Panc1 (cell line): ENCODE data around the gene PRR5L.

Experiments used
- CTCF ChIP-seq: fragments of 450-650 bp; IDR thresholded peaks from 2 replicates; pipeline ENCODE4 v1.5.1; 2017; ENCODE audit warnings: mild to moderate bottlenecking
- POLR2AphosphoS5 ChIP-seq: IDR thresholded peaks from 2 replicates; pipeline ENCODE4 v1.6.1; 2012; ENCODE audit warnings: mild to moderate bottlenecking, low read depth, low read length, moderate library complexity
- REST ChIP-seq, 2 experiments: IDR thresholded peaks; 2 replicates each; pipeline ENCODE4 v1.6.1; 2011 to 2012; ENCODE audit warnings: low read depth in 2 of 2, control low read depth in 1 of 2, low read length in 1 of 2, mild to moderate bottlenecking in 1 of 2, moderate library complexity in 1 of 2; ENCODE audit not compliant: insufficient read depth in 1 of 2
- SIN3A ChIP-seq: IDR thresholded peaks from 2 replicates; pipeline ENCODE4 v1.6.1; 2012; ENCODE audit warnings: low read depth, mild to moderate bottlenecking, low read length, moderate library complexity, borderline replicate concordance; ENCODE audit not compliant: insufficient read depth

- TF ChIP-seq CTCF (no peak), REST (IDR thresholded peaks at IDR 0.05; ENCODE audit: insufficient read depth in 1 of 2, low read depth in 2 of 2, low read length in 1 of 2) (no peak), POLR2AphosphoS5 (no peak), SIN3A (no peak)
Observed at GRCh38 chr11:36436064-36436463, 140.0 kb downstream of the PRR5L start.
